HG03457 (cell line): Measurements from ENCODE around the gene PITPNC1.
"Not testable (repeated sequence)": the region's sequence is repeated elsewhere in the genome, so short reads cannot be mapped to it uniquely, and the experiment has no call there.

Experiments
- ATAC-seq: cut with Tn5 transposase; IDR thresholded peaks from one replicate; pipeline ENCODE4 v1.9.1; 2021; ENCODE audit warnings: moderate number of reproducible peaks; ENCODE audit not compliant: unreplicated experiment

Gene PITPNC1

GRCh38 chr17:67481808-67482207 is 104.7 kb downstream of the PITPNC1 start:
- ATAC-seq, result no peak

GRCh38 chr17:67482764-67483163 is 105.7 kb downstream of the PITPNC1 start:
- no peak for ATAC-seq

GRCh38 chr17:67484261-67484660 is 107.2 kb downstream of the PITPNC1 start:
- ATAC-seq, result no peak

- ATAC-seq, result no peak
Observed at GRCh38 chr17:67485666-67486065, 108.6 kb downstream of the PITPNC1 start.

GRCh38 chr17:67487506-67487905 is 110.4 kb downstream of the PITPNC1 start:
- no peak for ATAC-seq

GRCh38 chr17:67488161-67488560 is 111.1 kb downstream of the PITPNC1 start:
- no peak for ATAC-seq

- ATAC-seq, result no peak
Observed at GRCh38 chr17:67488768-67489167, 111.7 kb downstream of the PITPNC1 start.

- ATAC-seq, result no peak
Observed at GRCh38 chr17:67489273-67489672, 112.2 kb downstream of the PITPNC1 start.

- ATAC-seq, result no peak
Observed at GRCh38 chr17:67490471-67490870, 113.4 kb downstream of the PITPNC1 start.

GRCh38 chr17:67491009-67491680 is 114.1 kb downstream of the PITPNC1 start:
- no peak for ATAC-seq

- ATAC-seq, result no peak
Observed at GRCh38 chr17:67491681-67492024, 114.6 kb downstream of the PITPNC1 start.

- ATAC-seq, result no peak
Observed at GRCh38 chr17:67492251-67492740, 115.2 kb downstream of the PITPNC1 start.

- ATAC-seq, result no peak
Observed at GRCh38 chr17:67492824-67493517, 115.9 kb downstream of the PITPNC1 start.

GRCh38 chr17:67493812-67494211 is 116.7 kb downstream of the PITPNC1 start:
- no peak for ATAC-seq

GRCh38 chr17:67495534-67495933 is 118.5 kb downstream of the PITPNC1 start:
- not testable (repeated sequence) for ATAC-seq

GRCh38 chr17:67496286-67496685 is 119.2 kb downstream of the PITPNC1 start:
- ATAC-seq, result no peak

GRCh38 chr17:67499685-67500084 is 122.6 kb downstream of the PITPNC1 start:
- ATAC-seq, result no peak

- ATAC-seq, result no peak
Observed at GRCh38 chr17:67500261-67500660, 123.2 kb downstream of the PITPNC1 start.

- ATAC-seq, result no peak
Observed at GRCh38 chr17:67500677-67501300, 123.7 kb downstream of the PITPNC1 start.

- ATAC-seq, result no peak
Observed at GRCh38 chr17:67502151-67502550, 125.1 kb downstream of the PITPNC1 start.

- ATAC-seq, result no peak
Observed at GRCh38 chr17:67503184-67503583, 126.1 kb downstream of the PITPNC1 start.

- no peak for ATAC-seq
Observed at GRCh38 chr17:67503739-67504138, 126.7 kb downstream of the PITPNC1 start.
